Measurements from ENCODE around the gene GGACT. TPM values are rescaled to one million over a fixed set of nuclear protein-coding genes. Genes with fewer than 3 reads are reported as not detected.

The GGACT gene
- total RNA-seq, 2 experiments from 2014 or later, result 4.7 to 9.9 TPM

GRCh38 chr13:100506600-100507422, 81.8 kb downstream of the GGACT start:
- POLR2A ChIA-PET, result interaction anchor here (0.6 kb wide), 1 partner anchor 688 kb away, joined by 8 read pairs; no protein-coding TSS in a partner anchor

GRCh38 chr13:100506154-100506553, 82.4 kb downstream of the GGACT start:
- Mint-ChIP-seq H3K4me3 (peak overlapping the region; percentile 52), H3K27me3 (peaks cover 2% of the 10 kb centered on the region), H3K27ac (peak overlapping the region; percentile 42), H3K36me3 (ENCODE audit: low read depth) (no peaks in the 10 kb centered on the region), H3K9me3 (no peaks in the 10 kb centered on the region), H3K4me1 (peaks cover 15% of the 10 kb centered on the region)
- DNase-seq, result no peak
- CTCF ChIA-PET, result no interaction called here
- POLR2A ChIA-PET, result interaction anchor here (0.6 kb wide), 1 partner anchor 688 kb away, joined by 8 read pairs; no protein-coding TSS in a partner anchor

More at GRCh38 chr13:100506600-100507422, 81.8 kb downstream of the GGACT start:
- CTCF ChIA-PET, result no interaction called here
- Mint-ChIP-seq H3K4me3 (peak overlapping the region; percentile 5), H3K27me3 (peaks cover 2% of the 10 kb centered on the region), H3K4me1 (peaks cover 15% of the 10 kb centered on the region), H3K36me3 (ENCODE audit: low read depth) (no peaks in the 10 kb centered on the region), H3K9me3 (no peaks in the 10 kb centered on the region), H3K27ac (peak overlapping the region; percentile 28)
- no peak for DNase-seq

- H3K9me3 Mint-ChIP-seq, result no peaks in the 10 kb centered on the region
- H3K27me3 Mint-ChIP-seq, result peaks cover 2% of the 10 kb centered on the region
- ChIA-PET CTCF (interaction anchor here (1.0 to 2.9 kb wide), 3 partner anchors 10 to 22 kb away, joined by 4 to 10 read pairs (median 6); no protein-coding TSS in a partner anchor), POLR2A (no interaction called here)
- DNase-seq, result no peak
- H3K27ac Mint-ChIP-seq, result no peak overlapping the region
- no peaks in the 10 kb centered on the region for H3K36me3 Mint-ChIP-seq (ENCODE audit: low read depth)
- H3K4me3 Mint-ChIP-seq, result no peak overlapping the region
- H3K4me1 Mint-ChIP-seq, result peaks cover 15% of the 10 kb centered on the region
These were observed 85.0 kb downstream of the GGACT start for GRCh38 chr13:100503622-100504021.

- no peaks in the 10 kb centered on the region for H3K36me3 Mint-ChIP-seq (ENCODE audit: low read depth)
- no peaks in the 10 kb centered on the region for H3K9me3 Mint-ChIP-seq
- ChIA-PET POLR2A (no interaction called here), CTCF (interaction anchor here (0.5 to 2.9 kb wide), 4 partner anchors 9 to 75 kb away, joined by 3 to 10 read pairs (median 6); no protein-coding TSS in a partner anchor)
- peaks cover 2% of the 10 kb centered on the region for H3K27me3 Mint-ChIP-seq
- H3K4me1 Mint-ChIP-seq, result peaks cover 15% of the 10 kb centered on the region
- no peak overlapping the region for H3K27ac Mint-ChIP-seq
- no peak for DNase-seq
- H3K4me3 Mint-ChIP-seq, result no peak overlapping the region
These were observed 86.1 kb downstream of the GGACT start for GRCh38 chr13:100502446-100502845.

DNA sequence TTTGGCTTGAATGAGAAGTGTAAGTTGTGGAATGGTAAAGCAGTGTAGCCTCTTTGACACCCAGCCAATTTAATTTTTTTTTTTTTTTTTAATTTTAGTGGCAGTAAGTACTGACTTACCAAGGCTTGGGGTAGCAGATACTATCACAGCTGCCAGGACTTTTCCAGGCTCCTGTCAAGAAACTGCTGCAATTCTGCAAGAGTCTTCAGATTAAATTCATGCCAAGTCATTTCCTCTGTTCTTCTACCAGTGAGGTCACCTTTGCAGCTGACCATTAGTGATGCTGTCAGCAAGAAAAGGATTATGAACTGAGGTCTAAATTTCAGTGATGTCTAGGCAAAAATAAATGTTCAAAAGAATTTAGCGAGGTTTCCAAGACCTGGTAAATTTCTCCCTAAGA, 91.2 kb downstream of the GGACT start:
- no peak overlapping the region for H3K27ac Mint-ChIP-seq
- no peak overlapping the region for H3K4me3 Mint-ChIP-seq
- H3K4me1 Mint-ChIP-seq, result no peaks in the 10 kb centered on the region
- ChIA-PET POLR2A (no interaction called here), CTCF (interaction anchor here (0.7 kb wide), 1 partner anchor 372 kb away, joined by 3 read pairs; no protein-coding TSS in a partner anchor)
- peaks cover 3% of the 10 kb centered on the region for H3K27me3 Mint-ChIP-seq
- H3K36me3 Mint-ChIP-seq (ENCODE audit: low read depth), result no peaks in the 10 kb centered on the region
- no peak for DNase-seq
- no peaks in the 10 kb centered on the region for H3K9me3 Mint-ChIP-seq

DNA sequence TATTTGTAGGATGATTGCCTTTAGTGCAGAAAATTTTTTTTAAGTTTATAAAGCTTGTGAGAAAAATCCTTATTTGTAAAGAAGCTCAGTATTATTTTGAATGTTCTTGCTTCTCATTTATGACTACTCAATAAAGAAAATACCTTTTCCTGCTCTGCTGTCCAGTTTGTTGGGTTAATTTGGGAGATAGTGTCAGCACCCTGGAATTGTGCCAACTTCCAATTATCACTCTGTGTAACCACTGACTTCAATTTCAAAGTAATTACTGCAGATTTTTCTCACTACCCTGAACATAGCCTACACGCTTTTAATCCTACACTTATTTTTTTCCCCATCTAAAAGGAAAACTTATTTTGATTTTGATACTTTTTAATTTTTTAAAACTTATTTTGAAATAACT, 93.1 kb downstream of the GGACT start:
- H3K4me1 Mint-ChIP-seq, result no peaks in the 10 kb centered on the region
- no peak overlapping the region for H3K4me3 Mint-ChIP-seq
- no peaks in the 10 kb centered on the region for H3K9me3 Mint-ChIP-seq
- ChIA-PET CTCF (no interaction called here), POLR2A (no interaction called here)
- peaks cover 3% of the 10 kb centered on the region for H3K27me3 Mint-ChIP-seq
- DNase-seq, result no peak
- no peaks in the 10 kb centered on the region for H3K36me3 Mint-ChIP-seq (ENCODE audit: low read depth)
- H3K27ac Mint-ChIP-seq, result no peak overlapping the region

DNA sequence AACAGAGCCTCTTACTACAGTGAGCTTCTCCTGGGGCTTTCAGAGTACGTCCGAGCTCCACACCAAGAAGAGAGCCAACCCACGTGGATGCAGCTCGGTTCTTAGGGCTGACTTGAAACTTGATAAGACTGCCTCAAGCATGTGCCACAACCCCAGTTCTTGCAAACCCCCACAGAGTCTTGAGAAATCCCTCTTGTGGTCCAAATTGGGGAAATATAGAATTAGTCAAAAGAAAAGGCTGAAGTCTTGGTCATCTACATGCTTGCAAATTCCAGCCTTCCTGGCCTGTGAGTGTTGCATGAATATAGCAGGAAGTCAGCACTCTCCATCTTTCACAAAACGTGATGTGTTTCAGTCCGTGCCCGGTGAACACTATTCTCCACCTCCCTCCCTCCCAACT, 95.2 kb downstream of the GGACT start:
- Mint-ChIP-seq H3K27me3 (peaks cover 3% of the 10 kb centered on the region), H3K36me3 (ENCODE audit: low read depth) (no peaks in the 10 kb centered on the region), H3K27ac (no peak overlapping the region), H3K9me3 (no peaks in the 10 kb centered on the region), H3K4me3 (no peak overlapping the region), H3K4me1 (no peaks in the 10 kb centered on the region)
- POLR2A ChIA-PET, result no interaction called here
- CTCF ChIA-PET, result interaction anchor here (1.2 to 1.5 kb wide), 3 partner anchors 9 to 10 kb away, joined by 3 to 4 read pairs (median 4); no protein-coding TSS in a partner anchor
- no peak for DNase-seq

GRCh38 chr13:100491164-100491842, 97.3 kb downstream of the GGACT start:
- DNase-seq, result no peak
- Mint-ChIP-seq H3K9me3 (no peaks in the 10 kb centered on the region), H3K27ac (no peak overlapping the region), H3K4me3 (no peak overlapping the region), H3K27me3 (no peaks in the 10 kb centered on the region), H3K4me1 (no peaks in the 10 kb centered on the region), H3K36me3 (ENCODE audit: low read depth) (no peaks in the 10 kb centered on the region)
- POLR2A ChIA-PET, result no interaction called here
- CTCF ChIA-PET, result interaction anchor here (2.5 kb wide), 1 partner anchor 31 kb away, joined by 5 read pairs; no protein-coding TSS in a partner anchor

- no peaks in the 10 kb centered on the region for H3K4me1 Mint-ChIP-seq
- CTCF ChIA-PET, result interaction anchor here (0.7 to 2.5 kb wide), 2 partner anchors 31 to 230 kb away, joined by 3 to 5 read pairs; no protein-coding TSS in a partner anchor
These were observed 97.9 kb downstream of the GGACT start for GRCh38 chr13:100490692-100491091.

DNA sequence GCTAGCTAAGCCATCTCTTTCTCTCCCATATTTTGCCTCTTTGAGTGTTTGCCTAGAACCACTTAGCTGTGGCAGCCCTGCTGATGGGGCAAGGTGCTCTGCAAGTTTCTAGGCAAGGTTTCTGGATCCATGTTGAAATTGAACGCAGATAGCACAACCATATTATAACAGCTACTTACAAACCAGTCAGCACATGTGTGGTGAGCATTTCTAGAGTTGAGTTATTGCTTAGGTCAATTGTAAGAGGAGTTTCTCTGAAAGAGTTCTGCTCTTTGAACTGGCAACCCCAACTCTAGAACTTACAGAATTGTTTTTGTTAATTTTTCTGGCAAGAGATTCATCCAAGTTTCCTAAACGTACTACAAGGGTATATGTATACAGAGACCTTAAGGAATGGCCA, 103.3 kb downstream of the GGACT start:
- no peak for DNase-seq
- no peaks in the 10 kb centered on the region for H3K36me3 Mint-ChIP-seq (ENCODE audit: low read depth)
- no peak overlapping the region for H3K4me3 Mint-ChIP-seq
- ChIA-PET CTCF (interaction anchor here (1.6 kb wide), 1 partner anchor 18 kb away, joined by 10 read pairs; no protein-coding TSS in a partner anchor), POLR2A (interaction anchor here (0.5 kb wide), 1 partner anchor 22 kb away, joined by 3 read pairs; no protein-coding TSS in a partner anchor)
- no peaks in the 10 kb centered on the region for H3K27me3 Mint-ChIP-seq
- peaks cover 19% of the 10 kb centered on the region for H3K4me1 Mint-ChIP-seq
- H3K9me3 Mint-ChIP-seq, result no peaks in the 10 kb centered on the region
- H3K27ac Mint-ChIP-seq, result no peak overlapping the region

More at GRCh38 chr13:100490692-100491091, 97.9 kb downstream of the GGACT start:
- Mint-ChIP-seq H3K36me3 (ENCODE audit: low read depth) (no peaks in the 10 kb centered on the region), H3K9me3 (no peaks in the 10 kb centered on the region), H3K27me3 (no peaks in the 10 kb centered on the region), H3K4me3 (no peak overlapping the region), H3K27ac (no peak overlapping the region)
- POLR2A ChIA-PET, result no interaction called here
- DNase-seq, result no peak

DNA sequence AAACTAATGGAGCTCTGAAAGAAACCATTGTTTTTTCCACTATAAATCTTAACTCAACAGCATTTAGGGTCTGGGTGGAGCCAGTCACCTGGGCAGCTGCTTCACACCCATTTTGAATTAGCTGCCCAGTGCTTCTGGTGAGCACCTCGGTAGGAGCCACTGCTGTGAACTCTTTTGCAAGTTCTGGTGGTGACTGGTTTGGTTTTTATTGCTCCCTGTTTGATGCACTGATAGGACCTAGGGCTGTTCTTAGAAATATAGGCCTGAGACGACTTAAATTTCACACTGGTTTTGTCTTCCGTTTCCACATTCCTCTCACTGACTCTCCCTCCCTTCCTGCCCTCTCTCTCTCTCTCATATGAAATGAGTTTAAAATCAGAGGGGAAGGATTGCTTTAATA, 103.9 kb downstream of the GGACT start:
- no peaks in the 10 kb centered on the region for H3K9me3 Mint-ChIP-seq
- POLR2A ChIA-PET, result no interaction called here
- peaks cover 19% of the 10 kb centered on the region for H3K4me1 Mint-ChIP-seq
- no peaks in the 10 kb centered on the region for H3K27me3 Mint-ChIP-seq
- no peaks in the 10 kb centered on the region for H3K36me3 Mint-ChIP-seq (ENCODE audit: low read depth)
- peak overlapping the region; percentile 4 for H3K27ac Mint-ChIP-seq
- CTCF ChIA-PET, result interaction anchor here (1.6 to 1.7 kb wide), 2 partner anchors 8 to 18 kb away, joined by 4 to 10 read pairs; no protein-coding TSS in a partner anchor
- no peak for DNase-seq
- no peak overlapping the region for H3K4me3 Mint-ChIP-seq

DNA sequence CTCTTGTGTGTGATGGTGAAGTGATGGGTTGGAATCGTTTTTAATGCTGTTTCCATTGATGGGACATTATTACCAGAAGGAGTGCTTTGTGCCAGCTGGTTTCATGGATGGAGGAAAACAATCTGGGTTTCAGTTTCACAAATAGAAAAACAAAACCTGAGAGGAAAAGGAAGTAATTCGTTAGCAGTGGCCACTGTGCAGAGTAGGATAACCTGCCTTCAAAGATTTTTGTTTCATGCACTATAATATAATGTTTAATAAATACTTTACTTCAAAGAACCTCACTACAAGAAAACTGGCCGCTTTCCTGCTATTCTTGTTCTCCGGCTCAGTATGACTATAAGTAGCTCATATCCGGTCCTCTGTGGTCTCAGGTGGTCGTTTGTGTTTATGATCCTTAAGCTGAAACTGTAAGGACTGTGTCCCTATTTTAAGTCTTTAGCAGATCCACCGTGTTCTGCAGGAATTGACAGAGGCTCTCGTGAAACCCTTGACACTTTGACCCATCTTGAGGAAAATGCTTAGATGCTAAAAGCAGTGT, 104.7 kb downstream of the GGACT start:
- DNase-seq, result no peak
- no peaks in the 10 kb centered on the region for H3K9me3 Mint-ChIP-seq
- CTCF ChIA-PET, result interaction anchor here (1.6 to 1.7 kb wide), 2 partner anchors 9 to 19 kb away, joined by 4 to 10 read pairs; no protein-coding TSS in a partner anchor
- no peaks in the 10 kb centered on the region for H3K27me3 Mint-ChIP-seq
- H3K27ac Mint-ChIP-seq, result no peak overlapping the region
- H3K4me3 Mint-ChIP-seq, result no peak overlapping the region
- peaks cover 19% of the 10 kb centered on the region for H3K4me1 Mint-ChIP-seq
- no peaks in the 10 kb centered on the region for H3K36me3 Mint-ChIP-seq (ENCODE audit: low read depth)
- POLR2A ChIA-PET, result no interaction called here
